ENCODE results near the gene NR3C1. TPM values are rescaled to one million over a fixed set of nuclear protein-coding genes. Genes with fewer than 3 reads are reported as not detected.

NR3C1 gene
- total and polyA plus RNA-seq, 4 donors: 27.5 to 79.7 (median 58.0) TPM

- Histone ChIP-seq H3K9me3 (ENCODE audit: control insufficient read depth, insufficient read depth, low read length) (no peaks in the 10 kb centered on the region), H3K4me1 (ENCODE audit: control insufficient read depth, insufficient read depth, low read length) (peaks cover 3% of the 10 kb centered on the region), H3K4me3 (ENCODE audit: low read depth, low read length) (peak overlapping the region; percentile 74), H3K27me3 (ENCODE audit: control insufficient read depth, insufficient read depth, low read length) (no peaks in the 10 kb centered on the region), H3K27ac (ENCODE audit: low read depth, low read length) (peak overlapping the region; percentile 44), H3K36me3 (ENCODE audit: control insufficient read depth, insufficient read depth, low read length) (no peaks in the 10 kb centered on the region)
- peak in 1 of 6 donors; percentile 10 for DNase-seq (ENCODE audit: low read depth in 4 of 6, low spot score in 6 of 6)
- 38% methylated on average over 6 of the region's 12 CpGs for WGBS (ENCODE audit: insufficient coverage)
Observed at GRCh38 chr5:143399616-143400540, 3.6 kb downstream of the NR3C1 start.

- Histone ChIP-seq H3K4me1 (ENCODE audit: control insufficient read depth, insufficient read depth, low read length) (no peaks in the 10 kb centered on the region), H3K27me3 (ENCODE audit: control insufficient read depth, insufficient read depth, low read length) (no peaks in the 10 kb centered on the region), H3K9me3 (ENCODE audit: control insufficient read depth, insufficient read depth, low read length) (no peaks in the 10 kb centered on the region), H3K36me3 (ENCODE audit: control insufficient read depth, insufficient read depth, low read length) (no peaks in the 10 kb centered on the region), H3K27ac (ENCODE audit: low read depth, low read length) (peak overlapping the region; percentile 17), H3K4me3 (ENCODE audit: low read depth, low read length) (peak overlapping the region; percentile 74)
- 20% methylated on average over 1 of the region's 8 CpGs for whole genome bisulfite sequencing (ENCODE audit: insufficient coverage)
- DNase-seq (ENCODE audit: low read depth in 4 of 6, low spot score in 6 of 6): peak in 2 of 6 donors; percentile 24 to 28
Observed at GRCh38 chr5:143398451-143399237, 4.8 kb downstream of the NR3C1 start.

DNA sequence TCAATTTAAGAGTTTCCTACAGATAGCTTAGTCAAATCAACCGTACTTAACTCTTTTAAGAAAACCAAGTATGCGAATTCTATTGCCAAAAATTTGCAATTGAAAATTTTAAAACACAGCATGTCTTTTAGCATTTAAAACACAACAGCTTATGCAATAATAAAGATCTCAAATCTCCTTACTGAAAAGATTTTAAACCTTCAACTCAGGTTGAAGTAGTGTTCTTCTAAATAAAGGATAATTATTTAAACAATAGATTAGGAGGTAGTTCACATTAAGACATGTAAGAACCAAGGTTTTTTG, 5.5 kb downstream of the NR3C1 start:
- no peaks in the 10 kb centered on the region for H3K27me3 ChIP-seq (ENCODE audit: control insufficient read depth, insufficient read depth, low read length)
- H3K36me3 ChIP-seq (ENCODE audit: control insufficient read depth, insufficient read depth, low read length): no peaks in the 10 kb centered on the region

DNA sequence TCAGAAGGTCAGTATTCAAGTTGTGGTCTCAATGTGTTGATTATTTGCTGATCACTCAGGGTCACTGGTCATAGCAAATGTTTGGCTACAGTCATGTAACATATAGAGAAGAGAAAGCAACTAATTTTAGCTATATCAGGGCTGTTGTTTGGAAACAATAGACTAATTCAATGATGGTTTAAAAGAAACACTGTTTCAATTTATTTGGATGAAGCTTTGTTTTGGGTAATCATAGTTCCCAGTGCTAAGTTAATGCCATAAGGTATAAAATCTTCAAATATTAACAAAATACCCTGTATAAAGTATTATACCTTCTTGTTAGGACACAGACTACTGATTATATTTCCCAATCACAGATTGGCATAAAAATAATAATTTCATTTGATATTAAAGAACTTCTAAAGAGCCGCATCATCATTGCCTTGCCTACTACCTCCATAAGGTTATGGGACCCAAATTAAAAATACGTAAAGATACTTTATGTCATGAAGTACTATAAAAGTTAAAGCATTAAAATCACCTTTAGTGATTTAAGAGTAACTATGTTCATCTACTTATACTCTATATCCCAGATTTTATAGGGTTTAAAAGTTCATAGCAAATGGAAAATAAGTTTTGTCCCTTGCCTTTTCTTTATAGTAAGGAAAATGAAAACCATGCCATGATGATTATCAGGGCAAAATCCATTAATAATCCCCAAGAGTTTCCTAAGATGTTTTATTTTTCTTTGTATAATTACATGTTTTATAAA, 6.0 kb downstream of the NR3C1 start:
- no peak overlapping the region for H3K27ac ChIP-seq (ENCODE audit: low read depth, low read length)
- H3K9me3 ChIP-seq (ENCODE audit: control insufficient read depth, insufficient read depth, low read length): no peaks in the 10 kb centered on the region
- WGBS (ENCODE audit: insufficient coverage): no CpG with 5 or more reads among the region's 2 CpGs
- no peaks in the 10 kb centered on the region for H3K36me3 ChIP-seq (ENCODE audit: control insufficient read depth, insufficient read depth, low read length)
- no peaks in the 10 kb centered on the region for H3K27me3 ChIP-seq (ENCODE audit: control insufficient read depth, insufficient read depth, low read length)
- DNase-seq (ENCODE audit: low read depth in 4 of 6, low spot score in 6 of 6): no peak
- peak overlapping the region; percentile 74 for H3K4me3 ChIP-seq (ENCODE audit: low read depth, low read length)
- no peaks in the 10 kb centered on the region for H3K4me1 ChIP-seq (ENCODE audit: control insufficient read depth, insufficient read depth, low read length)

More for the DNA sequence above, 5.5 kb downstream of the NR3C1 start:
- DNase-seq (ENCODE audit: low read depth in 4 of 6, low spot score in 6 of 6): no peak
- Histone ChIP-seq H3K4me1 (ENCODE audit: control insufficient read depth, insufficient read depth, low read length) (no peaks in the 10 kb centered on the region), H3K9me3 (ENCODE audit: control insufficient read depth, insufficient read depth, low read length) (no peaks in the 10 kb centered on the region), H3K27ac (ENCODE audit: low read depth, low read length) (no peak overlapping the region), H3K4me3 (ENCODE audit: low read depth, low read length) (peak overlapping the region; percentile 74)
- WGBS (ENCODE audit: insufficient coverage): no CpG with 5 or more reads among the region's 2 CpGs

DNA sequence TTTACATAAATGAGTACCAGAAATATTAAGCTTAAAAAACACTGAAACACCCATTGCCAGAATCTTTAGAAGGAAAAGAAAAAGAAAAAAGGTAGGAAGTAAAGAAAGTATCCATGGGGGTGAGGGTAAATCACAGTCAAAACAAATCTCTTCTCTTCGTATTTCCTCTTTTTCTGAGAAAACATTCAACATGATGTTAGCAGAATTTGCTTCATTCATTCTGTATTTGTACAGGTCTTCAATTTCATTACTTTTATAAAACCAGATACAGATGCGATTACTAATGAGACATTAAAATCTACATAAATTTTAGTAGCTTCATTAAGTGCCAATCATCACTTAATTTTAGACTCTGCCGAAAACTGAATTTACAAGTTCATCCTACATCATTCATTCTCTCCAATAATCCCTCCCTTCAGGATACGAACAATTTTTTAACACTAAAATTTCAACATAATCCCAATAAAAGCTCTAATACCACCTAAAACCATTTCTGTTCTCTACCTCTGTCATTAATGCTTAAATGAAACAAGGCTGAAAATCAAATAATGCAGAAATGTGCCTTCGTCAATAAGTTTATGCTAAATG, 7.0 kb downstream of the NR3C1 start:
- Histone ChIP-seq H3K27ac (ENCODE audit: low read depth, low read length) (no peak overlapping the region), H3K27me3 (ENCODE audit: control insufficient read depth, insufficient read depth, low read length) (no peaks in the 10 kb centered on the region), H3K4me3 (ENCODE audit: low read depth, low read length) (peak overlapping the region; percentile 21), H3K9me3 (ENCODE audit: control insufficient read depth, insufficient read depth, low read length) (no peaks in the 10 kb centered on the region), H3K4me1 (ENCODE audit: control insufficient read depth, insufficient read depth, low read length) (no peaks in the 10 kb centered on the region), H3K36me3 (ENCODE audit: control insufficient read depth, insufficient read depth, low read length) (no peaks in the 10 kb centered on the region)
- no peak for DNase-seq (ENCODE audit: low read depth in 4 of 6, low spot score in 6 of 6)
- WGBS (ENCODE audit: insufficient coverage): 80% methylated on average over 2 of the region's 5 CpGs

DNA sequence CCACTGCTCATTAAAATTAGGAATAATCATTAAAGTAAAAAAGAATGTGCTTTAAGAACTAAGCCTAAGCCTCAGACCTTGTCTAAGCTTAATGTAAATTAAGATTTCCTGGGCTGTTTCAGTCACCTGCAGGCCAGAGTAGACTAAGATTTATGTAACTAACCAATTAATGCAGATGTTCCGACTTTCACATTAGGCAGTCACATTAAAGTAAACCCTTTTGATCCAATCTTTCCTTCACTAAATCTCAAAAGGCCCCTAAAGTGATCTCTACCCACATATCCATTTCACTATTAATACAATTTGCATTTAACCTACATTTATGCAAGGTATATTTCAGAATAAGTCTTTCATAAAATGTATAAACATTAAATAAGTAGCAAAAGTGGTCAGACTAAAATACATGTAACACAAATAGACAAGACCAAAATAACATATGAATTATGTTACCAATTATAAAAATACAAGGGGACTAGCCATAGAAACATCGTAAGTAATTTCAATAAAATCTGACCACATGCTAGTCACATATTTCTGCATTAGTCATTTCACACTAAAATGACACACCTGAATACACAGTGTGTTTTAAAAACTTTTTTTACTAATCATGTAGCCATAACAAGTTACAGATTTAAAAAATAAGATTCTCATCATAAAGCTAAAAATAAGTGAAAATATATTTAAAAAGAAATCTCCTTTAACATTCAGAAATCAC, 7.7 kb downstream of the NR3C1 start:
- H3K9me3 ChIP-seq (ENCODE audit: control insufficient read depth, insufficient read depth, low read length): no peaks in the 10 kb centered on the region
- no peaks in the 10 kb centered on the region for H3K4me1 ChIP-seq (ENCODE audit: control insufficient read depth, insufficient read depth, low read length)
- no peak overlapping the region for H3K27ac ChIP-seq (ENCODE audit: low read depth, low read length)
- DNase-seq (ENCODE audit: low read depth in 4 of 6, low spot score in 6 of 6): no peak
- H3K36me3 ChIP-seq (ENCODE audit: control insufficient read depth, insufficient read depth, low read length): no peaks in the 10 kb centered on the region
- no CpG with 5 or more reads among the region's 2 CpGs for WGBS (ENCODE audit: insufficient coverage)
- no peaks in the 10 kb centered on the region for H3K27me3 ChIP-seq (ENCODE audit: control insufficient read depth, insufficient read depth, low read length)
- peak overlapping the region; percentile 21 for H3K4me3 ChIP-seq (ENCODE audit: low read depth, low read length)

- H3K27ac ChIP-seq (ENCODE audit: low read depth, low read length): no peak overlapping the region
- H3K36me3 ChIP-seq (ENCODE audit: control insufficient read depth, insufficient read depth, low read length): no peaks in the 10 kb centered on the region
- no peak overlapping the region for H3K4me3 ChIP-seq (ENCODE audit: low read depth, low read length)
- no peaks in the 10 kb centered on the region for H3K9me3 ChIP-seq (ENCODE audit: control insufficient read depth, insufficient read depth, low read length)
- no peaks in the 10 kb centered on the region for H3K4me1 ChIP-seq (ENCODE audit: control insufficient read depth, insufficient read depth, low read length)
- DNase-seq (ENCODE audit: low read depth in 4 of 6, low spot score in 6 of 6): no peak
- WGBS (ENCODE audit: insufficient coverage): no CpG with 5 or more reads among the region's 1 CpG
- no peaks in the 10 kb centered on the region for H3K27me3 ChIP-seq (ENCODE audit: control insufficient read depth, insufficient read depth, low read length)
Observed at GRCh38 chr5:143393524-143393923, 10.0 kb downstream of the NR3C1 start.

- Histone ChIP-seq H3K4me1 (ENCODE audit: control insufficient read depth, insufficient read depth, low read length) (no peaks in the 10 kb centered on the region), H3K27ac (ENCODE audit: low read depth, low read length) (no peak overlapping the region), H3K27me3 (ENCODE audit: control insufficient read depth, insufficient read depth, low read length) (no peaks in the 10 kb centered on the region), H3K9me3 (ENCODE audit: control insufficient read depth, insufficient read depth, low read length) (no peaks in the 10 kb centered on the region), H3K4me3 (ENCODE audit: low read depth, low read length) (no peak overlapping the region), H3K36me3 (ENCODE audit: control insufficient read depth, insufficient read depth, low read length) (no peaks in the 10 kb centered on the region)
- no peak for DNase-seq (ENCODE audit: low read depth in 4 of 6, low spot score in 6 of 6)
- no CpG with 5 or more reads among the region's 2 CpGs for WGBS (ENCODE audit: insufficient coverage)
Observed at GRCh38 chr5:143390941-143391340, 12.5 kb downstream of the NR3C1 start.

DNA sequence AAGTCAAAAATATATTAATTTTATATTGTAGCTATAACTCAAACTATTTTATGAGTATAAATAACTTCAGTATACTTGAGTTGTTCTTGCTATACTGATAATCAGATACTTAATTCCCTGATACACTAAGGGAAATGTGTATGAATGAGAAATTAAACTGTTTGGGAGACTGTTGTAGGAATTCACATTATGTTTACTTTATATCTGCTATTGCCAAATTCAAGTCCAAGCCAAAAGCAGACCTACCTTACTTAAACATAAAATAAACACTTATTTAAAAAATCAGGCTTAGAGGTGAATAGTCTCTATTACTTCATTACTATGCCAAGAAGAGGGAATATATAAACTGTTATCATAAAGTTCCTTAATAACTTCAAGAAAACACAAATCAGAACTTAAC, 13.2 kb downstream of the NR3C1 start:
- H3K9me3 ChIP-seq (ENCODE audit: control insufficient read depth, insufficient read depth, low read length): no peaks in the 10 kb centered on the region
- no peak overlapping the region for H3K27ac ChIP-seq (ENCODE audit: low read depth, low read length)
- no peak for DNase-seq (ENCODE audit: low read depth in 4 of 6, low spot score in 6 of 6)
- no peaks in the 10 kb centered on the region for H3K36me3 ChIP-seq (ENCODE audit: control insufficient read depth, insufficient read depth, low read length)
- no peaks in the 10 kb centered on the region for H3K27me3 ChIP-seq (ENCODE audit: control insufficient read depth, insufficient read depth, low read length)
- H3K4me1 ChIP-seq (ENCODE audit: control insufficient read depth, insufficient read depth, low read length): no peaks in the 10 kb centered on the region
- H3K4me3 ChIP-seq (ENCODE audit: low read depth, low read length): no peak overlapping the region
